PFSK-1 (cell line): Measurements from ENCODE around the gene GUCY2D.

Experiments used
- POLR2AphosphoS5 ChIP-seq: IDR thresholded peaks from 2 replicates; pipeline ENCODE4 v1.6.1; 2012; ENCODE audit warnings: low read depth, mild to moderate bottlenecking, control low read depth, low read length, moderate library complexity
- SIN3A ChIP-seq: IDR thresholded peaks from 2 replicates; pipeline ENCODE4 v1.6.1; 2012; ENCODE audit warnings: mild to moderate bottlenecking, low read length, moderate library complexity, borderline replicate concordance; ENCODE audit not compliant: insufficient read depth

DNA sequence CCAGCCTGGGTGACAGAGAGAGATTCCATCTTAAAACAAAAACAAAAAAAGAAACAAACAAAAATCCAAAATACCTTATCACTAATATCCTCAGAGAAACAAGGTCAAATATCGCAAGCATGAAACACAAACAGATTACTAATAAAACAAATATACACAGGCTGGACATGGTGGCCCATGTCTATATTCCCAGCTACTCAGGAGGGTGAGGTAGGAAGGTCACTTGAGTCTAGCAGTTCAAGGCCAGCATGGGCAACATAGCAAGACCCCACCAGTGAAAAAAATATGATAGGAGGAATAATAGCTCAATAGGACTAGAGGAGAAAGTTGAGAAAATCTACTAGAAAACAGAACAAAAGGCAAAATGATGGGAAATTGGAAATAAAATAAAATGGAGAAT, 29.5 kb downstream of the GUCY2D start:
- TF ChIP-seq POLR2AphosphoS5 (no peak), SIN3A (no peak)
